Neural cell (in vitro differentiated cells): ENCODE data around the gene NDE1.

Experiments
- EZH2 ChIP-seq: fragments of 200-600, 300-800 bp; shearing (Covaris generic), sonication (generic); IDR thresholded peaks from 2 replicates; pipeline ENCODE4 v1.6.1; 2014; ENCODE audit warnings: antibody characterized with exemption, low read length, borderline replicate concordance, mild to moderate bottlenecking; ENCODE audit not compliant: insufficient read depth, poor library complexity, severe bottlenecking
- POLR2AphosphoS5 ChIP-seq: IDR thresholded peaks from 2 replicates; pipeline ENCODE4 v1.6.1; 2012
- RAD21 ChIP-seq: fragments of 450-650 bp; conservative IDR thresholded peaks from 2 replicates; pipeline ENCODE4 v1.6.1; 2014; ENCODE audit warnings: antibody characterized with exemption, mild to moderate bottlenecking, moderate library complexity
- TAF1 ChIP-seq: IDR thresholded peaks from 2 replicates; pipeline ENCODE4 v1.6.1; 2012; ENCODE audit warnings: low read depth
- TF ChIP-seq, protein P1 (sequence below): fragments of 450-650 bp; IDR thresholded peaks from 2 replicates; pipeline ENCODE4 v1.5.1; 2014; ENCODE audit warnings: antibody characterized with exemption, mild to moderate bottlenecking, moderate library complexity; ENCODE audit not compliant: poor library complexity, severe bottlenecking
- TF ChIP-seq, protein P2 (sequence below): IDR thresholded peaks from 2 replicates; pipeline ENCODE4 v1.6.1; 2012; ENCODE audit warnings: borderline replicate concordance

DNA sequence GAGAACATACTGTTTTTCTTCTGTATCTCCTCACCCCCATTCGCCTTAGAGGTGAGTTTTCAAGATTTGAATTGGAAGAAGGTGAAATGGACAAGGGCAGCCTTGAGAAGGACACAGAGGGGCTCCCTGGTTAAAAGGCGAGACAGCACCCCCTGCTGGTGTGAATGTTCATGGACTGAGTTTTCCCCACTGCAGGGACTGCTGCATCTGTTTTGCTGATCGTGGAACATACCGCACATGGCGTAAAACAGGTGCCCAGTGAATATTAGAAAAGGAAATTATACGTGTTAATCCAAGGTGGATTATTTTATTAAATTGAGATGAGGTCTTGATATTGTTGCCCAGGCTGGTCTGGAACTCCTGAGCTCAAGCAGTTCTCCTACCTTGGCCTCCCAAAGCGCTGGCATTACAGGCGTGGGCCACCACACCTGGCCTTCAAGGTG lies 54.5 kb downstream of the NDE1 start:
- TF ChIP-seq, protein P1, sequence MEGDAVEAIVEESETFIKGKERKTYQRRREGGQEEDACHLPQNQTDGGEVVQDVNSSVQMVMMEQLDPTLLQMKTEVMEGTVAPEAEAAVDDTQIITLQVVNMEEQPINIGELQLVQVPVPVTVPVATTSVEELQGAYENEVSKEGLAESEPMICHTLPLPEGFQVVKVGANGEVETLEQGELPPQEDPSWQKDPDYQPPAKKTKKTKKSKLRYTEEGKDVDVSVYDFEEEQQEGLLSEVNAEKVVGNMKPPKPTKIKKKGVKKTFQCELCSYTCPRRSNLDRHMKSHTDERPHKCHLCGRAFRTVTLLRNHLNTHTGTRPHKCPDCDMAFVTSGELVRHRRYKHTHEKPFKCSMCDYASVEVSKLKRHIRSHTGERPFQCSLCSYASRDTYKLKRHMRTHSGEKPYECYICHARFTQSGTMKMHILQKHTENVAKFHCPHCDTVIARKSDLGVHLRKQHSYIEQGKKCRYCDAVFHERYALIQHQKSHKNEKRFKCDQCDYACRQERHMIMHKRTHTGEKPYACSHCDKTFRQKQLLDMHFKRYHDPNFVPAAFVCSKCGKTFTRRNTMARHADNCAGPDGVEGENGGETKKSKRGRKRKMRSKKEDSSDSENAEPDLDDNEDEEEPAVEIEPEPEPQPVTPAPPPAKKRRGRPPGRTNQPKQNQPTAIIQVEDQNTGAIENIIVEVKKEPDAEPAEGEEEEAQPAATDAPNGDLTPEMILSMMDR: peak; percentile 49
- TF ChIP-seq, protein P2, sequence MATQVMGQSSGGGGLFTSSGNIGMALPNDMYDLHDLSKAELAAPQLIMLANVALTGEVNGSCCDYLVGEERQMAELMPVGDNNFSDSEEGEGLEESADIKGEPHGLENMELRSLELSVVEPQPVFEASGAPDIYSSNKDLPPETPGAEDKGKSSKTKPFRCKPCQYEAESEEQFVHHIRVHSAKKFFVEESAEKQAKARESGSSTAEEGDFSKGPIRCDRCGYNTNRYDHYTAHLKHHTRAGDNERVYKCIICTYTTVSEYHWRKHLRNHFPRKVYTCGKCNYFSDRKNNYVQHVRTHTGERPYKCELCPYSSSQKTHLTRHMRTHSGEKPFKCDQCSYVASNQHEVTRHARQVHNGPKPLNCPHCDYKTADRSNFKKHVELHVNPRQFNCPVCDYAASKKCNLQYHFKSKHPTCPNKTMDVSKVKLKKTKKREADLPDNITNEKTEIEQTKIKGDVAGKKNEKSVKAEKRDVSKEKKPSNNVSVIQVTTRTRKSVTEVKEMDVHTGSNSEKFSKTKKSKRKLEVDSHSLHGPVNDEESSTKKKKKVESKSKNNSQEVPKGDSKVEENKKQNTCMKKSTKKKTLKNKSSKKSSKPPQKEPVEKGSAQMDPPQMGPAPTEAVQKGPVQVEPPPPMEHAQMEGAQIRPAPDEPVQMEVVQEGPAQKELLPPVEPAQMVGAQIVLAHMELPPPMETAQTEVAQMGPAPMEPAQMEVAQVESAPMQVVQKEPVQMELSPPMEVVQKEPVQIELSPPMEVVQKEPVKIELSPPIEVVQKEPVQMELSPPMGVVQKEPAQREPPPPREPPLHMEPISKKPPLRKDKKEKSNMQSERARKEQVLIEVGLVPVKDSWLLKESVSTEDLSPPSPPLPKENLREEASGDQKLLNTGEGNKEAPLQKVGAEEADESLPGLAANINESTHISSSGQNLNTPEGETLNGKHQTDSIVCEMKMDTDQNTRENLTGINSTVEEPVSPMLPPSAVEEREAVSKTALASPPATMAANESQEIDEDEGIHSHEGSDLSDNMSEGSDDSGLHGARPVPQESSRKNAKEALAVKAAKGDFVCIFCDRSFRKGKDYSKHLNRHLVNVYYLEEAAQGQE: no peak
- no peak for TF ChIP-seq TAF1
- TF ChIP-seq EZH2: no peak
- TF ChIP-seq POLR2AphosphoS5: no peak
- no peak for TF ChIP-seq RAD21
